ENCODE results near the gene SLC7A6. TPM values are rescaled to one million over a fixed set of nuclear protein-coding genes. Genes with fewer than 3 reads are reported as not detected.

The SLC7A6 gene
- total RNA-seq, 1 experiment from 2014 or later, result 26.6 TPM

GRCh38 chr16:68298907-68299561, 34.7 kb downstream of the SLC7A6 start:
- peak; percentile 36 for DNase-seq (ENCODE audit: low read depth)

- DNase-seq (ENCODE audit: low read depth), result no peak
Observed at GRCh38 chr16:68299571-68300453, 35.5 kb downstream of the SLC7A6 start.

- no peak for DNase-seq (ENCODE audit: low read depth)
Observed at GRCh38 chr16:68300734-68301459, 36.6 kb downstream of the SLC7A6 start.

- DNase-seq (ENCODE audit: low read depth), result no peak
Observed at GRCh38 chr16:68306633-68307032, 42.3 kb downstream of the SLC7A6 start.

GRCh38 chr16:68309799-68310198, 45.5 kb downstream of the SLC7A6 start:
- DNase-seq (ENCODE audit: low read depth), result no peak

- DNase-seq (ENCODE audit: low read depth), result no peak
Observed at GRCh38 chr16:68310437-68310773, 46.1 kb downstream of the SLC7A6 start.

- DNase-seq (ENCODE audit: low read depth), result peak; percentile 91
Observed at GRCh38 chr16:68310774-68311511, 46.6 kb downstream of the SLC7A6 start, which contains the start of the genes PRMT7 and SLC7A6OS. Gene PRMT7, plus strand, starts transcription at chr16:68311019. Its CDS starts 4,961 bp downstream, at chr16:68315980. Gene SLC7A6OS, minus strand, starts transcription at chr16:68310946. Its CDS starts 20 bp downstream, at chr16:68310926.

GRCh38 chr16:68313116-68313515, 48.8 kb downstream of the SLC7A6 start:
- no peak for DNase-seq (ENCODE audit: low read depth)

GRCh38 chr16:68319185-68319908, 55.0 kb downstream of the SLC7A6 start:
- DNase-seq (ENCODE audit: low read depth), result no peak

- no peak for DNase-seq (ENCODE audit: low read depth)
Observed at GRCh38 chr16:68324336-68324735, 60.0 kb downstream of the SLC7A6 start.

GRCh38 chr16:68324780-68325357, 60.5 kb downstream of the SLC7A6 start:
- peak; percentile 34 for DNase-seq (ENCODE audit: low read depth)

- DNase-seq (ENCODE audit: low read depth), result peak; percentile 72
Observed at GRCh38 chr16:68328151-68328859, 64.0 kb downstream of the SLC7A6 start.

- DNase-seq (ENCODE audit: low read depth), result no peak
Observed at GRCh38 chr16:68328860-68329390, 64.6 kb downstream of the SLC7A6 start.

- no peak for DNase-seq (ENCODE audit: low read depth)
Observed at GRCh38 chr16:68331879-68332410, 67.6 kb downstream of the SLC7A6 start.

GRCh38 chr16:68332411-68333121, 68.2 kb downstream of the SLC7A6 start:
- DNase-seq (ENCODE audit: low read depth), result no peak

- DNase-seq (ENCODE audit: low read depth), result no peak
Observed at GRCh38 chr16:68335175-68335574, 70.8 kb downstream of the SLC7A6 start.

GRCh38 chr16:68338326-68339119, 74.2 kb downstream of the SLC7A6 start:
- no peak for DNase-seq (ENCODE audit: low read depth)
